MM.1S (cell line): Measurements from ENCODE around the gene FMN2.

Experiments used
- EZH2 ChIP-seq: fragments of 300-600 bp; sonication (generic); optimal IDR thresholded peaks from 2 replicates; pipeline ENCODE3; 2017; ENCODE audit warnings: low read depth, mild to moderate bottlenecking, antibody characterized with exemption, low read length, mixed read lengths
- TF ChIP-seq, protein P1 (sequence below): fragments of 300-600 bp; sonication (generic); IDR thresholded peaks from 2 replicates; pipeline ENCODE4 v1.5.1; 2016; ENCODE audit warnings: antibody characterized with exemption, low read length, mixed read lengths

DNA sequence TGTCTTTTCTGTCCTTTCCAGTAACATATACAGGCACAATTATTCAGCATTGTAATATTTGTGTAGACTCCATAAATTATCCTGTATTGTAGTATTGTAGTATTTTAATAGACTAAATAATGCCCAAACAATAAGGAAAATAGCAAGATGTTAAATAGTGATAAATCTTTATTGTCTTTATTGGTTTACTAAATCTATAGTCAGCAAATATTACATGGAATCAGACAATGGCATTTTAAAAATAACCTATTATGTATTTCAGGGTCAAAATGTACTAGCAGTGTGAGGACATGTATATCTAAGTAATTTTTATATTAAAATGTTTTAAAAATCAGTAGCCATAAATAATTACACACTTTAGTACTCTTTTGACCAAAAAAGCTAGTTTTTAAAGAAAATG is 317.9 kb downstream of the FMN2 start:
- no peak for TF ChIP-seq EZH2
- TF ChIP-seq, protein P1, sequence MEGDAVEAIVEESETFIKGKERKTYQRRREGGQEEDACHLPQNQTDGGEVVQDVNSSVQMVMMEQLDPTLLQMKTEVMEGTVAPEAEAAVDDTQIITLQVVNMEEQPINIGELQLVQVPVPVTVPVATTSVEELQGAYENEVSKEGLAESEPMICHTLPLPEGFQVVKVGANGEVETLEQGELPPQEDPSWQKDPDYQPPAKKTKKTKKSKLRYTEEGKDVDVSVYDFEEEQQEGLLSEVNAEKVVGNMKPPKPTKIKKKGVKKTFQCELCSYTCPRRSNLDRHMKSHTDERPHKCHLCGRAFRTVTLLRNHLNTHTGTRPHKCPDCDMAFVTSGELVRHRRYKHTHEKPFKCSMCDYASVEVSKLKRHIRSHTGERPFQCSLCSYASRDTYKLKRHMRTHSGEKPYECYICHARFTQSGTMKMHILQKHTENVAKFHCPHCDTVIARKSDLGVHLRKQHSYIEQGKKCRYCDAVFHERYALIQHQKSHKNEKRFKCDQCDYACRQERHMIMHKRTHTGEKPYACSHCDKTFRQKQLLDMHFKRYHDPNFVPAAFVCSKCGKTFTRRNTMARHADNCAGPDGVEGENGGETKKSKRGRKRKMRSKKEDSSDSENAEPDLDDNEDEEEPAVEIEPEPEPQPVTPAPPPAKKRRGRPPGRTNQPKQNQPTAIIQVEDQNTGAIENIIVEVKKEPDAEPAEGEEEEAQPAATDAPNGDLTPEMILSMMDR, result no peak
